IMR-90 (cell line): ENCODE data around the gene ANKRD11. TPM values are rescaled to one million over a fixed set of nuclear protein-coding genes. Genes with fewer than 3 reads are reported as not detected.

ENCODE experiments used
- ATAC-seq: fragments of 200-7000 bp; cut with Tn5 transposase; 2 replicates; pipeline ENCODE4 v1.9.1; 2020; ENCODE audit warnings: low read depth, mild to moderate bottlenecking, moderate library complexity
- BruUV-seq: library from RNA; stranded (reverse); fragments of 400-500 nt; replicated peaks from 2 replicates; lab custom pipeline; 2021; lab: Mats Ljungman, UMichigan
- CTCF ChIA-PET: fragments of 300-600 bp; formaldehyde crosslinking; extraction: SDS; loops from one replicate; lab custom pipeline; 2021; ENCODE audit warnings: antibody characterized with exemption; lab: Yijun Ruan, JAX
- POLR2A ChIA-PET: fragments of 300-600 bp; sonication (Branson Sonifier 250); formaldehyde crosslinking; loops from one replicate; lab custom pipeline; 2022; ENCODE audit warnings: antibody characterized with exemption; ENCODE audit not compliant: unreplicated experiment; lab: Charles Lee
- DNase-seq: peaks from one replicate; pipeline ENCODE4 v3.0.0; 2013
- H2AFZ ChIP-seq: replicated peaks from 2 replicates; pipeline ENCODE3; 2013; ENCODE audit warnings: low read length, mild to moderate bottlenecking; ENCODE audit not compliant: poor library complexity
- H2AK5ac ChIP-seq: 2 replicates; pipeline ENCODE4 v1.6.1; 2013; ENCODE audit warnings: low read depth, low read length, inconsistent platforms
- H2AK9ac ChIP-seq: replicated peaks from 2 replicates; pipeline ENCODE3; 2013; ENCODE audit warnings: mild to moderate bottlenecking, low read depth, low read length, moderate library complexity; ENCODE audit not compliant: poor library complexity
- H2BK120ac ChIP-seq: 2 replicates; pipeline ENCODE4 v1.6.1; 2013; ENCODE audit warnings: low read depth, low read length, inconsistent platforms
- H2BK15ac ChIP-seq: 3 replicates; pipeline ENCODE4 v1.6.1; 2013; ENCODE audit warnings: low read depth, low read length, inconsistent platforms
- H2BK20ac ChIP-seq: 2 replicates; pipeline ENCODE4 v1.6.1; 2013; ENCODE audit warnings: low read depth, mild to moderate bottlenecking, inconsistent platforms, low read length, moderate library complexity
- H2BK5ac ChIP-seq: 2 replicates; pipeline ENCODE4 v1.6.1; 2013; ENCODE audit warnings: mild to moderate bottlenecking, low read depth, low read length, inconsistent platforms; ENCODE audit not compliant: poor library complexity, severe bottlenecking
- H3K14ac ChIP-seq: replicated peaks from 2 replicates; pipeline ENCODE4 v1.6.1; 2013; ENCODE audit warnings: low read depth, low read length, inconsistent platforms
- H3K18ac ChIP-seq: 2 replicates; pipeline ENCODE4 v1.6.1; 2013; ENCODE audit warnings: low read depth, low read length, control low read depth
- H3K23ac ChIP-seq: 2 replicates; pipeline ENCODE4 v1.6.1; 2013; ENCODE audit warnings: low read depth, low read length, inconsistent platforms
- H3K27ac ChIP-seq: 2 replicates; pipeline ENCODE4 v1.5.1; 2013; ENCODE audit warnings: mild to moderate bottlenecking, control low read depth, low read length; ENCODE audit not compliant: insufficient read depth
- H3K27me3 ChIP-seq: 2 replicates; pipeline ENCODE4 v1.6.1; 2013; ENCODE audit warnings: low read length; ENCODE audit not compliant: control insufficient read depth, insufficient read depth
- H3K36me3 ChIP-seq: 2 replicates; pipeline ENCODE4 v1.6.1; 2013; ENCODE audit warnings: low read length, mixed read lengths; ENCODE audit not compliant: control insufficient read depth, insufficient read depth
- H3K4ac ChIP-seq: 2 replicates; pipeline ENCODE4 v1.6.1; 2013; ENCODE audit warnings: low read depth, low read length, inconsistent platforms
- H3K4me1 ChIP-seq: 2 replicates; pipeline ENCODE4 v1.6.1; 2013; ENCODE audit warnings: low read length, mixed read lengths; ENCODE audit not compliant: control insufficient read depth, insufficient read depth
- H3K4me2 ChIP-seq: 2 replicates; pipeline ENCODE4 v1.6.1; 2013; ENCODE audit warnings: low read depth, mild to moderate bottlenecking, control low read depth, low read length, moderate library complexity
- H3K4me3 ChIP-seq: 2 replicates; pipeline ENCODE4 v1.5.1; 2013; ENCODE audit warnings: low read depth, mild to moderate bottlenecking, control low read depth, low read length, moderate library complexity; ENCODE audit not compliant: insufficient read depth
- H3K56ac ChIP-seq: 2 replicates; pipeline ENCODE4 v1.6.1; 2013; ENCODE audit warnings: low read length, inconsistent platforms; ENCODE audit not compliant: insufficient read depth; ENCODE audit errors: extremely low read depth
- H3K79me1 ChIP-seq, 2 experiments: 2 replicates each; pipeline ENCODE4 v1.6.1; 2013; ENCODE audit warnings: low read length in 2 of 2, inconsistent platforms in 1 of 2, low read depth in 1 of 2
- H3K9ac ChIP-seq: 2 replicates; pipeline ENCODE4 v1.6.1; 2013; ENCODE audit warnings: low read depth, low read length, control low read depth
- H3K9me1 ChIP-seq: 2 replicates; pipeline ENCODE4 v1.6.1; 2013; ENCODE audit warnings: low read length, inconsistent platforms; ENCODE audit not compliant: insufficient read depth
- H3K9me3 ChIP-seq: 2 replicates; pipeline ENCODE4 v1.6.1; 2013; ENCODE audit warnings: low read length; ENCODE audit not compliant: control insufficient read depth, insufficient read depth
- H4K20me1 ChIP-seq: 2 replicates; pipeline ENCODE4 v1.6.1; 2013; ENCODE audit warnings: low read length, inconsistent platforms; ENCODE audit not compliant: insufficient read depth
- H4K5ac ChIP-seq: 2 replicates; pipeline ENCODE4 v1.6.1; 2013; ENCODE audit warnings: mild to moderate bottlenecking, low read depth, low read length, control low read depth
- H4K8ac ChIP-seq, 2 experiments: 2 replicates each; pipeline ENCODE4 v1.6.1; 2013; ENCODE audit warnings: low read depth in 2 of 2, low read length in 2 of 2, control low read depth in 1 of 2, inconsistent platforms in 1 of 2
- H4K91ac ChIP-seq: 2 replicates; pipeline ENCODE4 v1.6.1; 2013; ENCODE audit warnings: low read depth, low read length, inconsistent platforms; ENCODE audit not compliant: insufficient read depth
- CEBPB ChIP-seq: IDR thresholded peaks from 2 replicates; pipeline ENCODE4 v1.6.1; 2012; ENCODE audit warnings: low read depth, low read length, improper control_type of control experiment
- CHD1 ChIP-seq: IDR thresholded peaks from 2 replicates; pipeline ENCODE4 v1.6.1; 2012; ENCODE audit warnings: low read depth, low read length, improper control_type of control experiment
- MAFK ChIP-seq: IDR thresholded peaks from 2 replicates; pipeline ENCODE4 v1.6.1; 2012; ENCODE audit warnings: low read depth, low read length, improper control_type of control experiment
- NFE2L2 ChIP-seq: fragments of 150-350 bp; IDR thresholded peaks from 2 replicates; pipeline ENCODE4 v1.6.1; 2016; ENCODE audit warnings: low read depth, mild to moderate bottlenecking, low read length
- POLR2A ChIP-seq: IDR thresholded peaks from 2 replicates; pipeline ENCODE4 v1.6.1; 2012; ENCODE audit warnings: mild to moderate bottlenecking, low read depth, low read length
- RAD21 ChIP-seq: IDR thresholded peaks from 2 replicates; pipeline ENCODE4 v1.6.1; 2012; ENCODE audit warnings: low read length, improper control_type of control experiment
- RCOR1 ChIP-seq: IDR thresholded peaks from 2 replicates; pipeline ENCODE4 v1.6.1; 2012; ENCODE audit warnings: mild to moderate bottlenecking, low read length, improper control_type of control experiment; ENCODE audit not compliant: insufficient replicate concordance
- RFX5 ChIP-seq: IDR thresholded peaks from 2 replicates; pipeline ENCODE4 v1.8.0; 2012; ENCODE audit warnings: low read depth, mild to moderate bottlenecking, low read length, moderate library complexity
- WGBS, 2 experiments: methylation state at CpG; one replicate each; pipeline versions ENCODE4 v1.1.5 to v1.1.7; 2013; ENCODE audit warnings: missing lambda C conversion rate in 2 of 2; ENCODE audit not compliant: insufficient read length in 1 of 2; ENCODE audit errors: extremely low coverage in 2 of 2; 5-methylcytosine and 5-hydroxymethylcytosine counted together
- dilution Hi-C: fragments of 300-500 bp; cut with HindIII; formaldehyde crosslinking; loops from one replicate; pipeline ENCODE4 v1.14.3; 2018; ENCODE audit warnings: low sequenced_read_pairs; ENCODE audit not compliant: unreplicated experiment
- in situ Hi-C: fragments of 300-500 bp; cut with MboI; formaldehyde crosslinking; loops from 3 replicates; pipeline ENCODE4 v1.14.3; 2019; ENCODE audit warnings: low sequenced_read_pairs, inconsistent platforms, mixed read lengths
- intact Hi-C: fragments of 100-400 bp; cut with micrococcal nuclease; formaldehyde crosslinking; loops from 2 replicates; pipeline ENCODE4 v1.10.0; 2022
- polyA plus RNA-seq, 3 experiments: library from polyadenylated mRNA; depleted of rRNA; stranded (reverse); fragments of >200 nt; gene quantifications; 2 replicates each; pipeline ENCODE4 v1.2.3, GENCODE V29; 2012; ENCODE audit warnings: low replicate concordance in 1 of 3
- total RNA-seq: library from RNA; depleted of rRNA; stranded (reverse); fragments of >200 nt; gene quantifications from 2 replicates; pipeline ENCODE4 v1.2.3, GENCODE V29; 2012

The ANKRD11 gene
- total and polyA plus RNA-seq, 2 of the 4 experiments (the other 2 are of a cell fraction): 46.8 to 71.9 TPM

- dilution Hi-C loops (no loop called here), in situ Hi-C loops (loop anchor here (10.0 kb wide), 1 partner anchor 169 kb away; the partner anchor contains the start of gene SPG7), intact Hi-C loops (no loop called here)
- no peak overlapping the region for H2BK5ac ChIP-seq
- ChIA-PET CTCF (interaction anchor here (0.7 kb wide), 1 partner anchor 130 kb away, joined by 3 read pairs; no protein-coding TSS in a partner anchor), POLR2A (interaction anchor here (0.6 kb wide), 1 partner anchor 34 kb away, joined by 3 read pairs; no protein-coding TSS in a partner anchor)
- DNase-seq (no peak), ATAC-seq (no peak)
- no peak overlapping the region for H4K5ac ChIP-seq
- H3K23ac ChIP-seq: no peak overlapping the region
- no peak overlapping the region for H2BK20ac ChIP-seq
- no peak overlapping the region for H4K91ac ChIP-seq
- no peak overlapping the region for H3K4me3 ChIP-seq
- no TSS peak for BruUV-seq
- no peaks in the 10 kb centered on the region for H3K27me3 ChIP-seq
- H2BK120ac ChIP-seq: no peak overlapping the region
- no peak overlapping the region for H3K4me2 ChIP-seq
- 93% methylated on average over 5 of the region's 16 CpGs; no CpG with 5 or more reads in 1 of the 2 experiments for WGBS, 2 experiments
- no peak overlapping the region for H3K4ac ChIP-seq
- H3K79me1 ChIP-seq: peaks cover 5 to 86% of the 10 kb centered on the region in 2 experiments; a peak in 3 of 4 replicates
- no peaks in the 10 kb centered on the region for H3K9me3 ChIP-seq
- H3K56ac ChIP-seq: no peak overlapping the region; the same call in 1 of the 2 replicates
- TF ChIP-seq RFX5 (no peak), RCOR1 (no peak), POLR2A (no peak), CHD1 (no peak), RAD21 (no peak), MAFK (no peak), NFE2L2 (no peak), CEBPB (no peak)
- H3K9ac ChIP-seq: no peak overlapping the region
- 0 out of 2 replicates have a peak overlapping the region, but pooled peaks have one; percentile 29 for H2AK5ac ChIP-seq
- H3K18ac ChIP-seq: no peak overlapping the region
- no peak overlapping the region for H4K8ac ChIP-seq
- H3K14ac ChIP-seq: no peak overlapping the region
- H4K20me1 ChIP-seq: peaks cover 96% of the 10 kb centered on the region
- no peaks in the 10 kb centered on the region for H3K36me3 ChIP-seq
- H2AK9ac ChIP-seq: no peak overlapping the region
- H2AFZ ChIP-seq: no peak overlapping the region
- no peak overlapping the region for H3K27ac ChIP-seq
- peaks cover 29% of the 10 kb centered on the region for H3K9me1 ChIP-seq
- H2BK15ac ChIP-seq: no peak overlapping the region
- H3K4me1 ChIP-seq: peaks cover 22% of the 10 kb centered on the region
Observed at GRCh38 chr16:89335803-89336485, 154.4 kb downstream of the ANKRD11 start.
